ENCODE results near the gene NCBP3. TPM values are rescaled to one million over a fixed set of nuclear protein-coding genes. Genes with fewer than 3 reads are reported as not detected.
A peak's percentile ranks its signal among the peaks of the same experiment; 100 is the strongest.

Gene NCBP3
- total and polyA plus RNA-seq, 8 donors = 13.7 to 34.2 (median 15.4) TPM

DNA sequence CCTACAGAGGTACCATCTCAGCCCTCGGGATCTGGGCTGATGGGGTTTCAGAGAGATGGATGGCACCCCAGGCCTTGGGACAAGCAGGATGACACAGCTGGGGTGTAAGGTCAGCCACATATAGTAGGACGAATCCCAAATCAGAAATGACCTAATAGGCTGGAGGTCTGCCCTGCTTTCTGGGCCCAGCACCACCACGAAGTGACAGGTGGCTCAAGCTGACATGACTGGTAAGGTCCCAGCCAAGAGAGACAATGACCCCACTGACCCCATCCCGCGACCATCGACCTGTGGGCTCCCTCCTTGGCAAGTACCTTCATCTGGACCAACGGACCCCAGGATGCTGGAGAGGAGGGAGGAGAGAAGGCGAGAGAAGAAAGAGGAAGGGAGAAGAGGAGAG, 31.2 kb upstream of the NCBP3 start:
- WGBS, 2 donors = 75 to 77% methylated on average over 8 of the region's 8 CpGs
- H3K4me1 ChIP-seq = no peaks in the 10 kb centered on the region
- peaks cover 0 to 11% (median 0%) of the 10 kb centered on the region in 3 donors for H3K36me3 ChIP-seq
- H3K27ac ChIP-seq = no peak overlapping the region
- no peaks in the 10 kb centered on the region for H3K9me3 ChIP-seq
- TF ChIP-seq, protein P1, sequence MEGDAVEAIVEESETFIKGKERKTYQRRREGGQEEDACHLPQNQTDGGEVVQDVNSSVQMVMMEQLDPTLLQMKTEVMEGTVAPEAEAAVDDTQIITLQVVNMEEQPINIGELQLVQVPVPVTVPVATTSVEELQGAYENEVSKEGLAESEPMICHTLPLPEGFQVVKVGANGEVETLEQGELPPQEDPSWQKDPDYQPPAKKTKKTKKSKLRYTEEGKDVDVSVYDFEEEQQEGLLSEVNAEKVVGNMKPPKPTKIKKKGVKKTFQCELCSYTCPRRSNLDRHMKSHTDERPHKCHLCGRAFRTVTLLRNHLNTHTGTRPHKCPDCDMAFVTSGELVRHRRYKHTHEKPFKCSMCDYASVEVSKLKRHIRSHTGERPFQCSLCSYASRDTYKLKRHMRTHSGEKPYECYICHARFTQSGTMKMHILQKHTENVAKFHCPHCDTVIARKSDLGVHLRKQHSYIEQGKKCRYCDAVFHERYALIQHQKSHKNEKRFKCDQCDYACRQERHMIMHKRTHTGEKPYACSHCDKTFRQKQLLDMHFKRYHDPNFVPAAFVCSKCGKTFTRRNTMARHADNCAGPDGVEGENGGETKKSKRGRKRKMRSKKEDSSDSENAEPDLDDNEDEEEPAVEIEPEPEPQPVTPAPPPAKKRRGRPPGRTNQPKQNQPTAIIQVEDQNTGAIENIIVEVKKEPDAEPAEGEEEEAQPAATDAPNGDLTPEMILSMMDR (IDR thresholded peaks at IDR 0.05) = no peak
- FAIRE-seq (no peak), ATAC-seq (no peak), DNase-seq (no peak)
- intact Hi-C loops (cut with DNase I) = no loop called here
- H3K4me3 ChIP-seq = no peak overlapping the region
- H3K27me3 ChIP-seq = no peaks in the 10 kb centered on the region

DNA sequence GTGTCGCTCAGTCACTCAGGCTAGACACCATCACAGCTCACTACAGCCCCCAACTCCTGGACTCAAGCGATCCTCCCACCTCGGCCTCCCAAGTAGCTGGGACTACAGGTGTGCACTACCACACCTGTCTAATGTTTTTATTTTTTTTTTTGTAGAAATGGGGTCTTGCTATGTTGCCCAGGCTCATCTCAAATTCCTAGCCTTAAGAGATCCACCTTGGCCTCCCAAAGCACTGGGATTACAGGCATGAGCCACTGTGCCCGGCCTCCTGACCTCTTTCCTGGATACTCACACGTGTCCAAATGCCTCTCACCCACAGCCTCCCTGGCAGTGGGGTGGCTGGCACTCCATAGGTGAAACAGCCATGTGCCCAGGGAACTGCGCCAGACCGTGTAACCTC, 29.3 kb upstream of the NCBP3 start:
- intact Hi-C loops (cut with DNase I) = no loop called here
- no peaks in the 10 kb centered on the region for H3K9me3 ChIP-seq
- no peak overlapping the region for H3K4me3 ChIP-seq
- no peak for FAIRE-seq
- H3K27ac ChIP-seq = no peak overlapping the region
- no peaks in the 10 kb centered on the region for H3K4me1 ChIP-seq
- TF ChIP-seq, protein P1 (IDR thresholded peaks at IDR 0.05) = no peak
- 94 to 99% methylated on average over 7 of the region's 7 CpGs for WGBS, 2 donors
- ATAC-seq = no peak
- peaks cover 0 to 11% (median 0%) of the 10 kb centered on the region in 3 donors for H3K36me3 ChIP-seq
- no peaks in the 10 kb centered on the region for H3K27me3 ChIP-seq
- no peak for DNase-seq

DNA sequence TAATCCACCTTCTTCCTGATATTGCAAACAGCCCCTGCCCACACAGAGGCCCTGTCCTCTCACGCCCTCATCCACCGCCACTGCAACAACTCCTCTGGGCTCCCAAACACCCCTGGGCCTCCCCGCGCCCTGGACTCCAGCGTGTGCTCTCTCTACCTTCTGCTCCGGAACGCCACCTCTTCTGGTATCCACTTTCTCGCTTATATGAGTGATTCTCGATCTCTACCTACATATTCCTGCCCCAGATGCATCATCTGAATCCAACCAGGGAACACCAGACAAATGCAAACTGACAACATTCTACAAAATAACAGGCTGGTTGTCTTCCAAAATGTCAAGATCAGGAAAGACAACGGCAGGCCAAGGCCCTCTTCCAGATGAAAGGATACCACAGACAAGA, 27.8 kb upstream of the NCBP3 start:
- no peak for ATAC-seq
- Histone ChIP-seq H3K27me3 (no peaks in the 10 kb centered on the region), H3K36me3 (peaks cover 0 to 11% (median 0%) of the 10 kb centered on the region in 3 donors), H3K27ac (no peak overlapping the region), H3K4me3 (no peak overlapping the region), H3K4me1 (no peaks in the 10 kb centered on the region), H3K9me3 (no peaks in the 10 kb centered on the region)
- intact Hi-C loops (cut with DNase I) = no loop called here
- TF ChIP-seq, protein P1 (IDR thresholded peaks at IDR 0.05) = no peak
- WGBS, 2 donors = 94 to 96% methylated on average over 10 of the region's 10 CpGs
- no peak for FAIRE-seq
- no peak for DNase-seq

DNA sequence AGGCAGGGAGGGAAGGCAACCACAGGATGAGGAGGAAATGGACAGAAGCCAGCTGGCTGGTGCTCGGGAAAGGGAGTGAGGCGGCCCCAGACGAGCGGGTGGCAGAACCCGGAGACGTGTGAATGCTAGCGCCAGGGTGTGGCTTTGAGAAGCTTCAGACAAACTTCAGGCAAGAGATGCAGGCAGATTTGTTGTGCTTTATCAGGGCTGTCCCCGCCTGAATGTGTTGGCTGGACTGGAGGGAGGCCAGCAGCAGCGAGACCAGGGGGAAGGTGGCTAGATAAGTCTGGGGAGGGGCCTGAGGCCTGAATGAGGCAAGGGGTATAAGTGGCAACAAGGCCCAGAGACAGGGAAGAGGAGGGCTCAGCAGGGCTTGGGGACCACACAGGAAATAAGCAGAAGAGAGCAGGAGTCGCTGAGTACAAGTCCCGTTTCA, 24.8 kb upstream of the NCBP3 start:
- TF ChIP-seq, protein P1 (IDR thresholded peaks at IDR 0.05) = no peak
- H3K4me3 ChIP-seq = no peak overlapping the region
- FAIRE-seq (no peak), DNase-seq (no peak), ATAC-seq (peak in 3 of 4 donors; percentile 29 to 44 (median 39))
- WGBS, 2 donors = 64 to 68% methylated on average over 11 of the region's 11 CpGs
- H3K27me3 ChIP-seq = no peaks in the 10 kb centered on the region
- H3K9me3 ChIP-seq = no peaks in the 10 kb centered on the region
- intact Hi-C loops (cut with DNase I) = no loop called here
- H3K27ac ChIP-seq = no peak overlapping the region
- no peaks in the 10 kb centered on the region for H3K4me1 ChIP-seq
- H3K36me3 ChIP-seq = peaks cover 0 to 11% (median 0%) of the 10 kb centered on the region in 3 donors

DNA sequence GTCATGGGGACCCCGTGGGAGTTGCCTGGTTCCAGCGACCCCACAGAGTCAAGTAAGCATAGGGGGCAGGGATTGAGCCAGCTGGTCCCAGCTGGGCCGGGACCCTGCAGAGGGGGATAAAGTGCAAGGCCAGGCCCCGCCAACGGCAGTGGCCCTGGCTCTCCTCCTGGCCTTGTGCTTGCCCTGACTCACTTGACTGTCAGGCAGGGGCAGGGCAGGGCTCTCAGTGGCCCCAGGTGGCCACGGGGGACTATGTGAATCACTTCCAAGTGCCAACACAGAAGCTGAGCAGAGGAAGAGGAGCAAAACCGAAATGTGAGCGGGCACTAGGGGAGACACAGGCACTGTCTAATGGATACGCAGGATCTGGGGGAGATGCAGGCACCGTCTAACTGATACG, 21.6 kb upstream of the NCBP3 start:
- no peak for ATAC-seq
- DNase-seq = no peak
- Histone ChIP-seq H3K9me3 (no peaks in the 10 kb centered on the region), H3K27ac (no peak overlapping the region), H3K27me3 (no peaks in the 10 kb centered on the region), H3K4me3 (no peak overlapping the region), H3K4me1 (no peaks in the 10 kb centered on the region), H3K36me3 (peaks cover 0 to 2% (median 0%) of the 10 kb centered on the region in 3 donors)
- intact Hi-C loops (cut with DNase I) = no loop called here
- 75% methylated on average over 11 of the region's 11 CpGs for WGBS, 2 donors
- FAIRE-seq = no peak
- TF ChIP-seq, protein P1 (IDR thresholded peaks at IDR 0.05) = no peak
